NCI-H2107 treated with DMSO at 0.1 percent for 48 hours (cell line): ENCODE data around the gene KIF3C.
A peak's percentile ranks its signal among the peaks of the same experiment; 100 is the strongest.
"Not testable (repeated sequence)": the region's sequence is repeated elsewhere in the genome, so short reads cannot be mapped to it uniquely, and the experiment has no call there.

Experiments used
- DNase-seq: peaks from one replicate; lab custom pipeline; 2025; ENCODE audit not compliant: unreplicated experiment; lab: John Stamatoyannopoulos, UW

The KIF3C gene

DNA sequence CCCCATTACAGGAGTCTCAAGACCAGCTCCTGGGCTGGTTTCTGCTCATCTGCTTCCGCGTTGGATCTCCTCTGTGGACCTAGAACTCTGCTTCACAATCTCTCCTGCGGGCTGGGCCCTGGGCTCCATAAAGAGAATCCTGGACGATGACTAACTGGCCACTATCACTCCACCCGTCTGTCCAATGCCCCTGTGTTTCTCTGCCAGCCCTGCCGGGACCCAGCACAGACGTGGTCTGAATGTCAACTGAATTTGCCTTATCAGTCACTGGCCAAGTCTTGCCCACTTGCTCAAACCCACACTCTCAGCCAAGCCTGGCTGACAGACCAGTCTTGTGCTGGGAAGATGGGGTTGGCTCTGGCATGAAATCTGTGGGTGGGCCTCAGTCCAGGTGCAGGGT is 17.4 kb downstream of the KIF3C start:
- no peak for DNase-seq

DNA sequence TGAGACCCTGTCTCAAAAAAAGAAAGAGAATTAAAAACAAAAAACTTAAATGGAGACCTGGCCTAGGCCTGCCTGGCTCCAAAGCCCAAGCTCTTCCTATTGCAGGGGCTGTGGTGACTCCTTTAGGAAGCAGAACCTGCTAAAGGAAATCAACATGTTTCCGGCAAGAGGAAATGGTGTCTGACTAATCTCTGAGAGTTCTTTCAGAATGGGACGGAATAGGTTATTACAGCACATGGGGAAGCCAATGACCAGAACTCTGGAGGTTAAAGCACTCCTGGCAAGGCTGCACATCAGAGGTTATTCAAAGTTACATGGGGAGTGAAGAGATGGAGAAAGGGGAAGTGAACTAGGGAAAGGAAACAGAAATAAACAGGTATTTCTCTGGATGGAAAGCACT is 21.4 kb downstream of the KIF3C start:
- no peak for DNase-seq

DNA sequence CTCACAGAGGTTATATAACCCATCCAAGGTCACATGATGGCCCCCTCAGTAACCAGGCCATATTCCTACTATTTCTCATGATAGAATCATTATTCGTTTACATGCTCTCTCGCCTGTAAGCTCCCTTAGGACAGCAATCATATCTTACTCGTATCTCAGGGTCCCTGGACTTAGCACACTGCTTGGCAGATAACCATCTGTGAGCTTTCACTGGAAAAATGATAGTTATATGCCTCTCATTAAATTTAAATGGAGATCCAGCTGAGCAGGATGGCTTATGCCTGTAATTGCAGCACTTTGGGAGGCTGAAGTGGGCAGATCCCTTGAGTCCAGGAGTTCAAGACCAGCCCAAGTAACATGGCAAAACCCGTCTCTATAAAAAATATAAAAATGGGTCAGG is 21.9 kb downstream of the KIF3C start:
- DNase-seq = no peak

DNA sequence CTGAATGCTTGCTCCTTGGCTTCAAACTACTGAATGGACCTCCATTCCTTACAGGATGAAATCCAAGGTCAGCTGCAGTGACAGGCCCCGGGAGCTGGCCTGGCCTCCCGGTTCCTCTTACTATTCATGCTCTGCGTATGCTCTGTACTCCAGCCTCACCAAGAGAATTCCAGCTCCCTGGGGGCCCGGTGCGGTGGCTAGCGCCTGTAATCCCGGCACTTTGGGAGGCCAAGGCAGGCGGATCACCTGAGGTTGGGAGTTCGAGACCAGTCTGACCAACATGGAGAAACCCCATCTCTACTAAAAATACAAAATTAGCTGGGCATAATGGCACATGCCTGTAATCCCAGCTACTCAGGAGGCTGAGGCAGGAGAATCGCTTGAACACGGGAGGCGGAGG is 23.7 kb downstream of the KIF3C start:
- not testable (repeated sequence) for DNase-seq

DNA sequence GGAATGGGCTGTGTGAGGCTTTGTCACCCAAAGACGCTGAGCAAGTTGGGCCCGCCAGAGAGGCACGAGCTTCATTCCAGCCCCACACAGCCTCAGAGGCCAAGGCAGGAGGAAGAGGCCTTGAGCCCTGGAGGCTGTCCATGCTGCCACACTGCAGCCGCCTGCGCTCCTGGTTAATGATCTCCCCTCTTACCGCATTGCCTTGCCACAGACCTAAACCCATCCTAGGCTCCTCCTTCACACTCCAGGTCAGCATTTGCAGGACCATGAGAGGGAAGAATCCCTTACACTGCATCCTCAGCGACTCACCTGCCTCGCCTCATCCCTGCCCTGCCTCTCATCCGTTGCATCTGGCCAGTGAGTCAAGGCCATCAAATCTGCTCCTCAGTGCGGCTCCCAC is 24.6 kb downstream of the KIF3C start:
- no peak for DNase-seq

DNA sequence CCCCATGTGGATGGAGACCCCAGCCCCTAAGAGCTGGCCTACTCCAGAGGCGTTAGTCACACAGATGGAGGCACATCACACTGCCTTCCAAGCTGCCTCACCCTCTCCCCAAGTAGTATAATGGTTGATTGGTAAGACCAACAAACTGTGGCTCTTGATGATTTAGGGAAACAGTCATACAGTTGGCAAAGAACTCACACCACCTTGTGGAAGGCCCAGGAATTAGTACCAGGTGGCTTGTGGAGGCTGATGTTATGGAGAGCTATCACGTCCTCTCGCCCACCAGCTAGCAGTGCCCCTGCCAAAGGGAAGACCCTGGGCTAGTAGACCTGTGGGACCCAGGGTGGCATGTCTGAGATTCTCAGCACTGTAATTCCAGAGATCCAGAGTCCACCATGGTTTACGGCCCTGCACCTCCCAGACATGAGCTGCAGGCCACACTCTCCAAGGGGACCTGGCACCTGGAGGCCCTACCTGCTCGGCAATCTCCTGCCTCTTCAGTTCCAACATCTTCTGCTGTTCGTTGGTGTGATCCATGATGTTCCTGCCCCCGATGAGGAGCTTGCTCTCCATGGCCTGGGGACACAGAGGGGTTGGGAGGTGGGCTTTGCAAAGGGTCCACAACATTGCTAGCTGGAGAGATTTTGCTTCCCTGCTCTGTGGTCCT is 26.3 kb downstream of the KIF3C start:
- no peak for DNase-seq

DNA sequence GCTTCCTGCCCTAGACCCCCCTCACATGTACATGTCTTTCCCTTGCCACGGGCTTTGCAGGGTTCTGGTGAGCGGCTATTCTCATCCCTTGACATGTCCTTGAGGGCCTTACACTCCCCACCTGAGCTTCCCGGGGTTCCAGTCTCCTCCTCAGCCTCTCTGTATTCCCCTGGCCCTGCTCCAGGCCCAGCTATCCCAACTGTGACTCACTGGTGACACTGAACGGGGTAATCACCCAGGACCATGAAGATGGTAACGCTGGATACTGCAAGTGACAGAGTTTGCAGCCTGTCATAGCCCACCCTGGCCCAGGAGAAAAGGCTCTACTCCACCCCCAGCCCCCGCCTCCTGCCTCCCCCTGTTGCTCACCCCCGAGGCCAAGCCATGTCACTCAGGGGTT is 27.3 kb downstream of the KIF3C start:
- DNase-seq = no peak

DNA sequence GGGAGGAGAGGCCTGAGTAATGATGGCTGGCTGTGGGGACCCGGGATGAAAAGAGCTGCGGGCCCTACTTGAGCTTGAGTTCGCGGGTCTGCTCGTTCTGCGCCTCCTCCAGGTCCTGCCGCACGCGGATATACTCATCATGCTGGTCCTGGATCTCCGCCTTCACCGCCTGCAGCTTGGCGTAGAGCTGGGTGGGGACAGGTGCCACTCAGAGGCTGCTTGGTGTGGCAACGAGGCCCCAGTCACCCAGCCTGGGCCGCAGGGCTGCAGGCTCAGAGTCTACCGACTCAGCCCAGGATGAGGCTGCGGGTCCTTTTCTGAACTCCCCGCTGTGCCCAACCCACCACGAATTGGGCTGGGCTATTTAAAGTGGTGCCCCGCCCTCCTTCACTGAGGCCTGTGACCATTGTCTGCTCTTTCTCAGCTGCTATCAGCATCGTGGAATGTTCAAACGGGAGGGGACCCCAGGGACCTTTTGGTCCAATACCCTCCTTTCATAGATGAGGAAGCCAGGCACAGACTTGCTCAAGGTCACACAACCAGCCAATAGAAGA is 28.0 kb downstream of the KIF3C start:
- no peak for DNase-seq

DNA sequence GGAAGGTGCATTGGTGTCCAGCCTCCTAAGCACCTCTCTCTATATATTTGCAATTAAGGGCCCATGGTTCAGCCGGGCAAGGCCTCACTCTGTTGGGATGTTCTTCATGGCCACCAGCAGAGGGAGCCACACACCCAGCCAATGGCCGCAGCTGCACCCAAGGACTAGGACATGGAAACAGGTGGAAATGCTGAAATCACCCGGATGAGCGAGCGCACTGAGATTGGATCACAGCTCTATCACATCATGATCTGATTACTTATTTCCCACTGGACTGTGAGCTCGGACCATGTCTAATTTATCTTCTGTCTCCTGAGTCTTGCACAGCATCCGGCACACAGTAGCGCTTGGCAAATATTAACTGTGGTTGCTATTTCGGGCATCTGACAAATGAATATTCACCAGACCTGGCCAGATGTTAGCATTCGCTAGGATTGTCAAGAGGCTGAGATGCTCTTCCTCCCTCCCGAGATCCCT is 31.2 kb downstream of the KIF3C start:
- peak; percentile 70 for DNase-seq

DNA sequence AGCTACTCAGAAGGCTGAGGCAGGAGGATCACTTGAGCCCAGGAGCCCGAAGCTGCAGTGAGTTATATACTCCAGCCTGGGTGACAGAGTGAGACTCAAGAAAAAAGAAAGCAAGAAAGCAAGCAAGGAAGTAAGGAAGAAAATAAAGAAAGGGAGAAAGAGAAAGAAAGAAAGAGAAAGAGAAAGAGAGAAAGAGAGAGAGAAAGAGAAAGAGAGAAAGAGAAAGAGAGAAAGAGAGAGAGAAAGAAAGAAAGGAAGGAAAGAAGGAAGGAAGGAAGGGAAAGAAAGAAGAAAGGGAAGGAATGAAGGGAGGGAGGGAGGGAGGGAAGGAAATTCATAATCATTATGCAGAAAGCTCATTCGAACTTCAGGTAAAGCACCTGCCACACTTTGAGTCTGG is 33.9 kb downstream of the KIF3C start:
- no peak for DNase-seq

DNA sequence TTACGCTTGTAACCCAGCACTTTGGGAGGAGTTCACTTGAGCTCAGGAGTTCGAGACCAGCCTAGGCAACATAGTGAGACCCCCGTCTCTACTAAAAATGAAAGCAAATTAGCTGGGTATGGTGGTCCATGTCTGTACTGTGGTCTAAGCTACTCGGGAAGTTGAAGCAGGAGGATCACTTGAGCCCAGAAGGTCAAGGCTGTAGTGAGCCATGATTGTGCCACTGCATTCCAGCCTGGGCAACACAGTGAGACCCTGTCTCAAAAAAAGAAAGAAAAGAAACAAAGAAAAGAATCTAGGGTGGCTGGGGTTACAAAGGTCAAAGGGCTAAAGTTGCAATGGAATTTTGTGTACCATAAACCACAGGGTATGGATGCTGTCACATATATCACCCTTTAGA is 41.3 kb downstream of the KIF3C start:
- no peak for DNase-seq

DNA sequence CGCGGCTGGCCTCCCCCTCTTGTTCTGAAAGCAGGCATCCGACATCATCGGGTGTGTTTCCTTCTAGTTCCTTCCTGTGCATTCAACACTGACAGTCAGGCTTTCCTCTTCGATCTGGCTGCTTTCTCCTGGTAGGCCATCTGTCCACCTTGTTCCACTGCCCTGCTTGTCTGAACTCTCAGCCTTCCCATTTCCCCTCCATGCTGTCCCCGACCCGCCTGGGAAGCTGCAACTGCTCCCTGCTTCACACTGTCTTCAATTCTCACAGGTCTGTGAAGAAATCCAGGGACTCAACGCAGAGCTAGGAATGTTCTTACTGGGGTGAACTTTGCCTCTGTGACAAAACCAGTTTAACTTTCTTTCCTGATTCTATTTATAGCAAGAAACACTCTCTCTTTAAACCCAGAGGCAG is 43.0 kb downstream of the KIF3C start:
- no peak for DNase-seq

DNA sequence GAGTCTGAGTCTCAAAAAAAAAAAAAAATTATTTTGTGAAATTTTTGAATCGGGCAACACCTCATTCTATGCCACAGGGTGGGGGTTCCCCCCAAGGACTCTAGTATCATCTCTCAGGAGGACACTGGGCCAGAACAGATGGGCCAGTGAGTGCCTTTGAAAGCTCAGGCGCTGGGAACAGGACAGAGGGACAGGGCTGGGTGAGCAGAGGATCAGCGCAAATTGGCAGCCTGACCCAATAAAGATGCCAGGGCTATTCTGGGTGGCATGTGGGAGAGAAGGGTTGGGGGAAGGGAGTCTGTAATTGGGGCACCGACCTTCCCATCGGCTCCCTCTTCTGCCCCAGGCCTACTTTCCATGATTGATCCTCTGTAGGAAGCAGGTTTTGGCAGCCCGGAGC is 44.0 kb downstream of the KIF3C start:
- DNase-seq = no peak

DNA sequence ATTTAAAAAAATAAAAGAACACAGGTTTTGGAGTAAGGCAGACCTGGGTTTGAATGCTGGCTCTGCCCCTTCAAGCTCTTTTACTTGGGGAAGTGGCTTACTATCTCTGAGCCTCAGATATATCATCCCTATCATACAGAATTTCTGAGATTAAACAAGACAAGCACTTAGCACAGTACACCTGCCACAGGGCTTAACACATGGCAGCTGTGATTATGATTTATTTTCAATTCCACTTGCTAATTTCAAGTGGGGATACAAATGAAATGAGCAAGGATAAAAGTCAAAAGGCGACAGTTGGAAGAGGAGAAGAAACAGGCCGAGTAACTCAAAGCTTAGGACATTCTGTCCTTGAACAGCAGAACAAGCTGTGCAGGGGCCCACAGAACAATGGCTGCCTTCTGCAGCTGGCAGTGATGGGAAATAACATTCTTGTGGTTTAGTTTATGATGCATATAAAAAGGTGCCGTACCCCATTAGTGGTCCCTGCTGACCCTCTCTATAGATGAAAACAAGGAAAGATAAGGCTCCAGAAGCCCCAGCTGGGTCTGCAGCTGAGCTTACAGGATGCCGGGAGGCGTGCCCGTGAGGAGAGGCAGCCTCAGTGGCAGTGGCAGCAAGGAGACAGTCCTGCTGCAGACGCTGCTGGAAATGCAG is 45.3 kb downstream of the KIF3C start:
- peak; percentile 84 for DNase-seq

DNA sequence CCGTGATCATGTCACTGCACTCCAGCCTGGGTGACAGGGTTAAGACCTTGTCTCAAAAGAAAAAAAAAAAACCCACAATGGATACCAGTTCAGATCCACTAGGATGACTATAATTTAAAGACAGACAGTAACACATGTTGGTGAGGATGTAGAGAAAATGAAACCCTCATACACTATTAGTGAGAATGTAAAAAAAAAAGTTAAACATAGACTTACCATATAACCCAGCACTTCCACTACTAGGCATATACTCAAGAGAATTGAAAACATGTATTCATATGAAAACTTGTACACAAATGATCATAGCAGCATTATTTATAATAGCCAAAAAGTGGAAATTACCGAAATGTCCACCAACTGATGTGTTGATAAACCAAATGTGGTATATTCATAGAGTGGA is 48.7 kb downstream of the KIF3C start:
- no peak for DNase-seq

DNA sequence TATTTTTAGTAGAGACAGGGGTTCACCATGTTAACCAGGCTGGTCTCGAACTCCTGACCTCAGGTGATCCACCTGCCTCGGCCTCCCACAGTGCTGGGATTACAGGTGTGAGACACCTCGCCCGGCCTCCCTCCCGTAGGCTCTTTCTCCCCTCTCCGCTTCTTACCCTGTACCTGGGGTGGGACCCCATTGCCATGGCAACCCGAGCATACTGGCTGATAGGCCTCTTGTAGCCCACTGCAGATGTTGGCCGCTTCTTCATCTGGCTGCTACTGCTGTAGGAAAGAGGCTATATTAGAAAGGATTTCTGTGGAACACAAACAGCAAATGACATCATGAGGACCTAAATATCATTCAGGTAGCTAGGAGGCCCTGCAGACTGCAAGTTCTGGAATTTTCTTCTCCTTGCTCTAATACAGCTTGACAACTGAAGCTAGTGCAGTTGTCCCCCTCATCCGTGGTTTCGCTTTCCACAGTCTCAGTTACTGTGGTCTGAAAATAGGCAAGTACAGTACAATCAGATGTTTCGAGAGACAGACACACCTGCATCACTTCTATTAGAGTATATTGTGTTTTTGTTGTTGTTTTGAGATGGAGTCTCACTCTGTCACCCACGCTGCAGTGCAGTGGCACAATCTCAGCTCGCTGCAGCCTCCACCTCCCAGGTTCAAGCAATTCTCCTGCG is 52.4 kb downstream of the KIF3C start:
- no peak for DNase-seq

DNA sequence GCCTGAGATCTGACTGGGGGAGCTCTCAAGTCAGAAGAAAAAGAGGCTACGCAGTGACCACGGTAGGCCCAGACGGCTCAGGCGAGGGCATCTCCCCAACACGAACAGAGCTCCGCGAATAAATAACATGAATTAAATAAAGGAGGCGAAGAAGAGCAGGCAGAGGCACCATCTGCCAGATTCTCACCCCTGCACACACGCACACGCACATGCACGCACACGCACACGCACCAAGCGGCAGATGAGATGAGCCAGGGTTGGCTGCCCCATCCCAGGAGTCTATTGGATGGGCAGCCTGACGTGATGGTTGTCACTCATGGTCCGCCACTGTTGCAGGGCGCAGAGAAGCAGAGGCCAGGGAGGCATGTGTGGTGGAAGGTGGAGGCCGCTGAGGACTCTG is 53.6 kb downstream of the KIF3C start:
- DNase-seq = no peak

DNA sequence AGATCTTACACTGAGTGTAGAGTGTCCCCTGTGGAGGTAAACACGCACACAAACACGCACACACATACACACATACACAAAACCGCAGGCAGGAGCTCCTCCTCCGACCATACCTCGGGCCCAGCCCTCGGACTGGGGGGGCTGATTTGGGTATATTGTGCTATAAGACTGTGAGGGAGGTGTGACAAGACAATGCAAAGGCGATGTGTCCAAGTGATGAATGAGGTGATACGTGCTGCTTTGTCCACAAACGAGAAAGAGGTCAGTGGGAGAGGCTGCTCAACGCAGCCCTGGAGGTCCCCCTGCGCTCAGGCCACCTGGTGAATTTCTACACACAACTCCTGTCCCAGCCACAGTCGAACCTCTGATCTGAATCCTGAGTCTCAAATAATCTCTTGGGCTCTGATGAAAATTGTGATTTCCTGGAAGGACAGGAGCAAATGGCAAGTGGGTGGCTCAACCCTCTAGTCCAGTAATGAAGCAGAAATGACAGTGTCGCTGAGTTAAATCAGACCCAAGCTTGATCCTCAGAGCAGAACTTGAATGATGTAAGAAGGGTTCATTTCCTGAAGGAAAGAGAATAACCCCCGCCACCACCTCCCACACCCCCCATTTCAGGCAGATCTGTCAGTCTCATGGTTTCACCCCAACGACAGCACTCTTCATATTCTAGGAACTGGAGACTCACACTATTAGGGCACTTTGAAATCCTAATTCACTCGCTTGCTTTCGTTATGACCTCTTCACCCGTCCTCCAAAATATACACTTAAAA is 55.1 kb downstream of the KIF3C start:
- no peak for DNase-seq

DNA sequence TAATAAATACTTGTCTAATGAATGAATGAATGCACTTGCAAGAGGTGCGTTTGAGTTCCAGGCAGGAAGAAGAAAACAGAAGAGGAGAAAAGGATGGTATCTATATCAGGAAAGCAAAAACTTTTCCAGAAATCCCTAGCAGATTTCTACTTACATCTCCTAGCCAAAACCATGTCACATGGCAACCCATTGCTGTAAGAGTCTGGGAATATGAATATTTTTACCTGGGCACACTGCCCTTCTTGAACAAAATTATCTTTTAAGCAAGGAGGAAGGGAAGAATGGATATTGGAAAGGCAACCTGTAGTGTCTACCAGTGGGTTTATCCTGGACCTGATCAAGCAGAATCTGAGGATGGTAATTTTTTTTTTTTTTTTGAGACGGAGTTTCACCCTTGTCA is 59.8 kb downstream of the KIF3C start:
- DNase-seq = no peak

DNA sequence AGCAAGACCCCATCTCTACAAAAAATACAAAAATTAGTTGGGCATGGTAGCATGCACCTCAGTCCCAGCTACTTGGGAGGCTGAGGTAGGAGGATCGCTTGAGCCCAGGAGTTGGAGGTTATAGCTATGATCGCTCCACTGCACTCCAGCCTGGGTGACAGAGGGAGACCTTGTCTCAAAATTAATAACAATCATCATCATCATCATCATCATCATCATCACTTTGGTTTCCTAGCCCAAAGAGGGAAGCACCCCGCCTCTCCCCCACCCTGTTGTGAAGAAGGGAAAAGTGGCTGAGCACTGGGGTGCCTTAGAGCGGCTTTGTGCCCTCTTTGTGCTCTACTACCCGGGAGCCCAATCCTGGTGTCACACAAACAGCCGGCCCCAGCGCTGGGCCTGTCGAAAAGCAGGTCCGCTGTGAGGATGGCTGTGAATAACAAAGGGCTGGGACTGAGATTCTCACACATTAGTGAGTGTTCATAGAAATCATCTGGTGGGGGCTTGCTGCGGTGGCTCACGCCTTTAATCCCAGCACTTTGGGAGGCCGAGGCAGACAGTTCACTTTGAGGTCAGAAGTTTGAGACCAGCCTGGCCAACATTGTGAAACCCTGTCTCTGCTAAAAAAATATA is 61.4 kb downstream of the KIF3C start:
- DNase-seq = no peak

DNA sequence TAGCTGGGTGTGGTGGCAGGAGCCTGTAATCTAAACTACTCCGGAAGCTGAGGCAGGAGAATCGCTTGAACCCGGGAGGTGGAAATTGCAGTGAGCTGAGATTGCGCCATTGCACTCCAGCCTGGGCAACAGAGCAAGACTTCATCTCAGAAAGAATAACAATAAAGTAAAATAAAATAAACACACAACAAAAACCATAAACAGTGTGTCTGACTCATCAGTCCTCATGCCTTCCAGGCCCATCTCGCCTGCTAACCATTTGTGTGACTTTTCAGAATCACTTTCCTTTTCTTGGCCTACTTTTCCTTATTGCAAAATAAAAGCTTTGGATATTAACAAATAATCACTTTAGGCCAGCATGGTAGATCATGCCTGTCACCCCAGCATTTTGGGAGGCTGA is 62.0 kb downstream of the KIF3C start:
- no peak for DNase-seq
